Small intestine (tissue), 7 donors: ENCODE measurements around the gene HOXB8. TPM values are rescaled to one million over a fixed set of nuclear protein-coding genes. Genes with fewer than 3 reads are reported as not detected.

ENCODE experiments used
- DNase-seq, 2 donors: peaks; one replicate each; pipeline versions ENCODE4 v3.0.0 to v3.0.0-alpha.2; 2013
- FAIRE-seq: peaks from 2 replicates; lab custom pipeline; 2012; peaks lifted over from hg19 to GRCh38; lab: Jason Lieb, UNC
- H3K27ac ChIP-seq, 3 donors: one replicate each; pipeline ENCODE4 v1.5.1; 2013; ENCODE audit warnings: low read length in 2 of 3, mild to moderate bottlenecking in 2 of 3, control low read depth in 1 of 3, inconsistent platforms in 1 of 3, low read depth in 1 of 3, moderate library complexity in 1 of 3
- H3K27me3 ChIP-seq, 3 donors: one replicate each; pipeline ENCODE4 v1.6.1; 2013; ENCODE audit warnings: low read length in 3 of 3, inconsistent platforms in 1 of 3; ENCODE audit not compliant: control insufficient read depth in 3 of 3, insufficient read depth in 3 of 3
- H3K36me3 ChIP-seq, 3 donors: one replicate each; pipeline ENCODE4 v1.6.1; 2013; ENCODE audit warnings: low read length in 3 of 3, inconsistent platforms in 1 of 3, low read depth in 1 of 3, mild to moderate bottlenecking in 1 of 3, moderate library complexity in 1 of 3; ENCODE audit not compliant: control insufficient read depth in 3 of 3, insufficient read depth in 2 of 3
- H3K4me1 ChIP-seq, 3 donors: one replicate each; pipeline ENCODE4 v1.6.1; 2013; ENCODE audit warnings: low read length in 2 of 3, inconsistent platforms in 1 of 3, low read depth in 1 of 3, mild to moderate bottlenecking in 1 of 3, moderate library complexity in 1 of 3; ENCODE audit not compliant: control insufficient read depth in 3 of 3, insufficient read depth in 2 of 3
- H3K4me3 ChIP-seq, 3 donors: one replicate each; pipeline ENCODE4 v1.5.1; 2013; ENCODE audit warnings: low read length in 3 of 3, control low read depth in 1 of 3, inconsistent platforms in 1 of 3, low read depth in 1 of 3, mild to moderate bottlenecking in 1 of 3, moderate library complexity in 1 of 3
- H3K9me3 ChIP-seq, 2 donors: one replicate each; pipeline ENCODE4 v1.6.1; 2013; ENCODE audit warnings: low read depth in 1 of 2, low read length in 1 of 2; ENCODE audit not compliant: control insufficient read depth in 2 of 2, insufficient read depth in 1 of 2
- WGBS, 3 donors: extraction: QIAGEN DNeasy Blood & Tissue Kit; methylation state at CpG; one replicate each; pipeline ENCODE4 v1.1.7; 2013; 5-methylcytosine and 5-hydroxymethylcytosine counted together
- polyA plus RNA-seq, 4 donors: library from polyadenylated mRNA; stranded (reverse) in 3 of 4; unstranded in 1 of 4; fragments of 200-250 nt in 3 of 4; fragments of 120-200 nt in 1 of 4; gene quantifications; one replicate each; pipeline versions ENCODE4 v1.2.1 to v1.2.3, GENCODE V29; 2013
- donor health status: healthy with polysubstance abuse.
- donor health status: control.
- donor health status: control.
- donor health status: Bipolar disorder and iron deficiency.
- donor health status: healthy.

The HOXB8 gene
- polyA plus RNA-seq, 4 donors, result 0.12 to 2.9 TPM; not detected in 2

DNA sequence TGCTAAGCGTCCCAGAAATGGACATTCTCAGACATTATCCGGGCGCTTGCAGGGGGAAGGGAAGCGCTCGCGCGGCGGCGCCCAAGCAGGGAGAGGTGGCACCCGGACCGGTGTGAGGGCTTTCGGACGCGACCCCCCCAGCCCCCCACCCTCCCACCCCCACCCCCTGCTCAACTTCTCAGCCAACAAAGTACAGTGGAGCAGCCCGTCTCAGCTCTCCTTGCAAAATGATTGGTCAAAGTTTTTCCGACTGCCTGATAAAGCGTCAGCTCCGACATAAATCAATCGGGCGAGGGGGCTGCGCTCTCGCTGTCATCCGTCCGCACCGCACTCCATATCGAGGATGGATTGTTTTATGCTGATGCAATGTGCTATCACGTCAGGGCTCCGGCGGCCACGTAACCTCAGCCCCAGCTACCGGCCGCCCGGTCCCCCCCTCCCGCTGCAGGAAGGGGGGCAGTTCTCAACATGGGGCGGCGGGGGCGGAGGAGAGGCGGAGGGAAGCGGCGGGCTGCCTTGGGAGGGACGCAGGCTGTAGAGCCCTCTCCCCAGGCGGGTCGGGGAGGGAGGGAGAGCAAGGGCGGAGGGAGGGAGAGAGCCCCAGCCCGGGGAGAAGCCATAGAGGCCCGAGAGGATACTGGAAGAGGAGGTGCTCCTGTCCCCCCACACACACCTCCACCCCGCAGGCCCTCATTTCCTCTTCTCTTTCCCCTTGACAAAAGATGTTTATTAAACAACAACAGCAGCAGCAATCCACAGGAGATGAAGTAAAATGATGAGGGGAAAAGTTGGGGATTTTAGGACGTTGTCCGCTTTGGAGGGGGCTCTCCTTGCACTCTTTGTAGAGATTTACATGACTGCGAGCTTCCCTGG, 11.4 kb upstream of the HOXB8 start, which contains the start of gene HOXB9:
Gene HOXB9, minus strand, starts transcription at position 114 of the 873 bp plus-strand sequence. Its CDS starts 89 bp downstream, at position 25.
- peaks cover 0 to 22% (median 0%) of the 10 kb centered on the region in 3 donors for H3K4me1 ChIP-seq
- H3K27ac ChIP-seq, result peak within 1 kb of the TSS in 1 of 3 donors; percentile 46
- 2 to 3% (median 2%) methylated on average over 42 to 50 of the region's 50 CpGs for WGBS, 3 donors
- no peak for FAIRE-seq
- H3K9me3 ChIP-seq, result no peaks in the 10 kb centered on the region
- peaks cover 9 to 99% (median 75%) of the 10 kb centered on the region in 3 donors for H3K27me3 ChIP-seq
- peak within 1 kb of the TSS in 2 of 3 donors; percentile 29 to 40 for H3K4me3 ChIP-seq
- no peaks in the 10 kb centered on the region for H3K36me3 ChIP-seq
- DNase-seq, result peak in 1 of 2 donors; percentile 60

DNA sequence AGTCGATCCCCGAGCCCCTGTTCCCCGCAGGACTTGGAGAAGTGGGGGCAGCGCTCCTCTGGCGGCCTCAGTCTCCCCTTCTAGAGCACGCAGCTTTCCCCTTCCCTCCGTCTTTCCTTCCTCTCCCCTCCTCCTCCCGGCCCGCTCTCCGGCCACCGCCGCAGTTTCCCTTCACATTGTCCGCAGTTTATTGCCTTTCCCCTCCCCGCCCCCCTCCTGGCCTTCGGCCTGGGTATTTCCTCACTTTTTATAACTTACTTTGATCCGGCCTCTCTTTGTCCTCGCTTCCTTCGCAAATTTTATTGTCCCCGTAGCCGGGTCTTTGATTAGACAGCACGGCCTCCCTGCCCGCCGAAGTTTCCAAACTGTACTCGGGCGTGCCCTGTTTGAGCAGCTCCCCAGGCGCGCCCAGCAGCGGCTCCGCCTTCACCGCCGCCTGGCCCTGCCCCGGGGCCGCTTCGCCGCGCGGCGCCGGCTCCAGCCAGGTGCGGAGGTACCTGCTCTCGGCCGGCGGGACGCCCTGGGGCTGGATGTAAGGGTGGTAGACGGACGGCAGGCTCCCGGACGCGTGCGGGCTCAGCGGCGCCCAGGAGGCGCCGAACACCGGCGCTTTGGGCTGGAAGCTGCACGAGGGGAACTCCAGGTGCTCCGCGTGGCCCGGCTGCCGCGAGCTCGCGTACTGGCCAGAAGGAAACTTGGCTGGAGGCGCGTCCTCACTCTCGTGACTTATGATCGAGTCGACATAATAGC, 10.6 kb upstream of the HOXB8 start:
- DNase-seq, result peak; percentile 23 to 72

DNA sequence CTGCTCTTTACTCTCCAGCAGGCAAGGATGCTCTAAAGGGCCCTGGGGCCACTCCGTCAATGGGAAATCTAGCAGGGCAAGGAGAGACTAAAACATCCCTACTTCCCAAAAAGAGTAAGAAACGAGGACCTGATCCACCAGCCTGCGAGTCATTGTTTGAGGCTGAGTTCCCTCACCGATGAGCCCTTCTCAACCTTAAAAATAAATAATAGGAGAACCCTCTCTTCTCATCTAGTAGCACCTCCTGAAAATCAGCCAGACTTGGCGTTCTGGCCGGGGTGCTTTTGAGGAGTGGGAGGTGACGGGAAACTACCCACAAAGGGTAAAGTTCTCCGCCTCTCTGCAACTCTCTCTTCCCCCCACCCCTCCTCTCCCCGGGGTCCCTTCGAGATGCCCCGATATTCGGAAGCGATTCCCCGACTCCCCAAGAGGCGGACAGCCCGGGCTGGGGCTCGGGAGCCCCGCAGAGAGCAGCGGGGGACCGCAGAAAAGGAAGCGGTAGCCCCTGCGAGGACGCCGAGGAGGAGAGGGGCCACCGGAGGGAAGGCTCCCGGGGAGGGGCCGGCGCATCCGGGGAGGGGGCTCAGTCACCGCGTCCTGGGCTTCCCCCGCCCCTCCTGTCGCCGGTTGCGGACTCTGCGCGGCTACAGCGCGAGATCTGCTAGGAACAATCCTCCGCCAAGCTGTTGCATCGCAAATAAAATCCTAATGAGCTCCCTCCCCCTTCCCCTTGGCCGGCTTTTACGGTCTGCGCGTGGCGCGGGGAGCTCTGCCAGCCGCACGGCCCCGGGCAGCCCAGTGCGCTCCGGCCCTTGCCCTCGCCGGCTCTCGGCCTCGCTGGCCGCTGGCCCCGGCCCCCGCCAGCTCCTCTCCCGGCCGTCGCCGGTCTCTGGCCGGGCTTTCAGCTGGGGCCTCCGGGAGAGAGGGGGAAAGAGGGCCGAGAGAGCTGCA, 9.7 kb upstream of the HOXB8 start:
- peaks cover 9 to 99% (median 80%) of the 10 kb centered on the region in 3 donors for H3K27me3 ChIP-seq
- 2 to 4% (median 2%) methylated on average over 36 to 66 of the region's 66 CpGs for WGBS, 3 donors
- no peaks in the 10 kb centered on the region for H3K36me3 ChIP-seq
- DNase-seq (peak in 1 of 2 donors; percentile 61), FAIRE-seq (no peak)
- peaks cover 0 to 22% (median 0%) of the 10 kb centered on the region in 3 donors for H3K4me1 ChIP-seq
- H3K27ac ChIP-seq, result no peak overlapping the region
- H3K9me3 ChIP-seq, result no peaks in the 10 kb centered on the region
- peak overlapping the region in 2 of 3 donors; percentile 29 to 40 for H3K4me3 ChIP-seq

More for the DNA sequence above, 10.6 kb upstream of the HOXB8 start:
- peaks cover 0 to 19% (median 0%) of the 10 kb centered on the region in 3 donors for H3K4me1 ChIP-seq
- H3K4me3 ChIP-seq, result peak overlapping the region in 2 of 3 donors; percentile 29 to 40
- peak overlapping the region in 1 of 3 donors; percentile 46 for H3K27ac ChIP-seq
- WGBS, 3 donors, result 0 to 1% (median 0%) methylated on average over 67 to 69 of the region's 69 CpGs
- no peaks in the 10 kb centered on the region for H3K9me3 ChIP-seq
- no peaks in the 10 kb centered on the region for H3K36me3 ChIP-seq
- no peak for FAIRE-seq
- peaks cover 9 to 99% (median 77%) of the 10 kb centered on the region in 3 donors for H3K27me3 ChIP-seq

DNA sequence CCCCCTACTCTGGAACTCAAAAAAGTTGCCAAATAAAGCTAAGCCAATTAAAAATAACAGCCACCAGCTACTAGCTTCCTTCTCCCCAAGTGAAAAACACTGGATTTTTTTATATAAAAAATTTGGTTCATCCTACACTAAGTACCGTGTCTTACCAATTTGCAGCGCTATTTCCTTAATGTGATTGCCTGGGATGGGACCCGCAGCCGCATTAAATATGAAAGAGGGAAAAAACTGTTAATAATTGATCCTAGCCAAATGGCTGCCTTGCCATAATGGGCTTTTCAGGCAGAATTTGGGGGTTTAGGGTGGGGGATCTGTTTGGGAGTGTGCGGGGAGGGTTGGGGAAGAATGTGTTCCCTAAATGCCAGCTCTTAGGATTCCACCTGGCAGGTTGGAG, 9.0 kb upstream of the HOXB8 start:
- H3K27ac ChIP-seq, result no peak overlapping the region
- H3K4me1 ChIP-seq, result peaks cover 0 to 28% (median 0%) of the 10 kb centered on the region in 3 donors
- no peaks in the 10 kb centered on the region for H3K9me3 ChIP-seq
- FAIRE-seq (no peak), DNase-seq (no peak)
- WGBS, 3 donors, result 16 to 36% (median 25%) methylated on average over 5 of the region's 5 CpGs
- peaks cover 4 to 99% (median 79%) of the 10 kb centered on the region in 3 donors for H3K27me3 ChIP-seq
- no peak overlapping the region for H3K4me3 ChIP-seq
- no peaks in the 10 kb centered on the region for H3K36me3 ChIP-seq

DNA sequence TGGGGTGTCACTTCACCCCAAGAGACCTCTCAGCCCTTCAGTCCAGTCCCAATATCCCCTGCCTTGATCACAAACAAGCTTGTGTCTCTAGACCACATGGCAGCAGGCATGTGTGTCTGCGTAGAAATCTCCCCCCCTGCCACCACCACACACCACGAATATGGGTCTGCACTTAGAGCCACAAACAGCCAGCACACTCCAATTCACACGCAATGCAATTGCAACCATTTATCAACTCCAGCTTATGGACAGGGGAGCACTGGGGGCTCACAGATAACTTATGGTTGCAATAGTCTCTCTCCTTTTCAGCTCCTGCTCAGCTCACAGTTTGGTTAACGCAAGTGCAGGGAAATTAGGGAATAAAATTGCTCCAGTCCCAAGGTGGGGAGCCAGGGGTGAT, 8.5 kb upstream of the HOXB8 start:
- FAIRE-seq, result no peak
- no peak overlapping the region for H3K27ac ChIP-seq

DNA sequence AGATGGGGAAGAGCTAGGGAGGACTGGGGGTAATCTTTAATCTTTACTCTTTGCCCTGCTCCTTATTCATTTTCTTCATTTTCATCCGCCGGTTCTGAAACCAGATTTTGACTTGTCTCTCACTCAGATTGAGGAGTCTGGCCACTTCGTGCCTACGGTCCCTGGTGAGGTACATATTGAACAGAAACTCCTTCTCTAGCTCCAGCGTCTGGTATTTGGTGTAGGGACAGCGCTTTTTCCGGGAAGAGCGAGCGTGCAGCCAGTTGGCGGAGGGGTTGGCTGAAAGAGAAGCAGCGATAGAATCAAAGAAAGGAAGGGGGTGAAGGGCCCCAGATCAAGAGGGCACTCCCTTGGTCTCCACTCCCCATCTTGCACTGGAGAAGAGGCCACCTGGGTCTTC, 7.8 kb upstream of the HOXB8 start:
- no peak overlapping the region for H3K27ac ChIP-seq
- no peak for DNase-seq
- no peaks in the 10 kb centered on the region for H3K9me3 ChIP-seq
- H3K4me1 ChIP-seq, result peaks cover 0 to 33% (median 0%) of the 10 kb centered on the region in 3 donors
- no peak for FAIRE-seq
- H3K36me3 ChIP-seq, result no peaks in the 10 kb centered on the region
- no peak overlapping the region for H3K4me3 ChIP-seq
- 12 to 40% (median 37%) methylated on average over 11 of the region's 11 CpGs for WGBS, 3 donors
- H3K27me3 ChIP-seq, result peaks cover 5 to 99% (median 74%) of the 10 kb centered on the region in 3 donors

More for the DNA sequence above, 8.5 kb upstream of the HOXB8 start:
- DNase-seq, result no peak
- no peaks in the 10 kb centered on the region for H3K36me3 ChIP-seq
- no peak overlapping the region for H3K4me3 ChIP-seq
- WGBS, 3 donors, result 19 to 28% (median 22%) methylated on average over 4 of the region's 4 CpGs
- peaks cover 0 to 33% (median 0%) of the 10 kb centered on the region in 3 donors for H3K4me1 ChIP-seq
- H3K9me3 ChIP-seq, result no peaks in the 10 kb centered on the region
- peaks cover 4 to 99% (median 76%) of the 10 kb centered on the region in 3 donors for H3K27me3 ChIP-seq

DNA sequence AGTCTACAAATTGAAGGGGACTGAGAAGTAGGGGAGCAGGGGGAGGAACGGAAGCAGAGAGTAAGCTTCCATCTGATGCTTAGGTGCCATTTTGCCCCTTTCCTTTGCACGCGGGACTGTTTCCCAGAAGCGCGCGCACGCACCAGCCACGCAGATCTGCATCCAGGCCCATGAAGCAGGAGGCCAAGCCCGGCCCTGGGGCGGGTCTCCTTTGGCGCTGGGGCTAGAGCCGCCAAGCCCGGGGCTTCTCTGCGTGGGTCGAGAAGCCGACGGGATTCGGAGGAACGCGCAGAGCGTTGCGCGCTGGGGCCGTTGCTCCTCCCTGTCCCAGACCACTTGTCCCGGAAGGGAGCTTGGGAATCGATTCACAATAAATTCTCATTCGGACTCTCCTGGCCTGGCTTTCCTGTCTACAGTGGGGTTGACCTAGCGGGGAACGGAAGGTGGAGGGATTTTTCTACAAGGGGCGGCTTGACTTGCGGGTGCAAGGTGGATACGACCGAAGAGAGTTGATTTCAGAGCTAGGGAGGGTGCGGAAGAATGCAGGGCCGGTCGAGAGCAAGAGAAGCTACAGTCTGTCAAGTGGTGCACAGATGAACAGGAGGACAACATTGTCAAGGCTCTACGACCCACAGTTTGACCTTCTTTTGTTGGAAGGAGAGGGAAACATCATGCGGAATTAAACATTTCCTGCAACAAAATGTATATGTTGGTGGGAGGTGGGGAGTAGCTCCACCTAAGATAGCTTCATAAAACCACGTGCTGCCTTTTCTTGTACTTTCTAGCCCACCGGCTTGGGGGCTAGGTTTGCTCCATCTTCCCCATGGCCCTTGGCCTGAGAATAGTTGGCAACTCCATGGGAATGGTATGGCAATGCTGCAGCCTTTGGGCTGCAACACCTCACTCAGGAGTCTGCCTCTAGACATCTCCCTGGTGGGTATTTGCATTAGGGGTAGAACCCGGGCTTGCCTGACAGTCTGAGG, 6.6 kb upstream of the HOXB8 start:
- Histone ChIP-seq H3K27ac (no peak overlapping the region), H3K27me3 (peaks cover 6 to 99% (median 71%) of the 10 kb centered on the region in 3 donors), H3K36me3 (no peaks in the 10 kb centered on the region), H3K4me1 (peaks cover 0 to 30% (median 0%) of the 10 kb centered on the region in 3 donors), H3K4me3 (no peak overlapping the region), H3K9me3 (no peaks in the 10 kb centered on the region)
- WGBS, 3 donors, result 26 to 31% (median 29%) methylated on average over 41 of the region's 41 CpGs
- no peak for FAIRE-seq
- no peak for DNase-seq
